ENCODE results near the gene ZNF227.
A peak's percentile ranks its signal among the peaks of the same experiment; 100 is the strongest.
"Not testable (repeated sequence)": the region's sequence is repeated elsewhere in the genome, so short reads cannot be mapped to it uniquely, and the experiment has no call there.

The ZNF227 gene

DNA sequence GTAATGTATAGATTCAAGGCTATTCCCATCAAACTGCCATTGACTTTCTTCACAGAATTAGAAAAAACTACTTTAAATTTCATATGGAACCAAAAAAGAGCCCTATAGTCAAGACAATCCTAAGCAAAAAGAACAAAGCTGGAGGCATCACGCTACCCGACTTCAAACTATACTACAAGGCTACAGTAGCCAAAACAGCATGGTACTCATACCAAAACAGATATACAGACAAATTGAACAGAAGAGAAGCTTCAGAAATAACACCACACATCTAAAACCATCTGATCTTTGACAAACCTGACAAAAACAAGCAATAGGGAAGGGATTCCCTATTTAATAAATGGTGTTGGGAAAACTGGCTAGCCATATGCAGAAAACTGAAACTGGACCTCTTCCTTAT lies 40.0 kb downstream of the ZNF227 start:
- DNase-seq (ENCODE audit: low read depth), result not testable (repeated sequence)

DNA sequence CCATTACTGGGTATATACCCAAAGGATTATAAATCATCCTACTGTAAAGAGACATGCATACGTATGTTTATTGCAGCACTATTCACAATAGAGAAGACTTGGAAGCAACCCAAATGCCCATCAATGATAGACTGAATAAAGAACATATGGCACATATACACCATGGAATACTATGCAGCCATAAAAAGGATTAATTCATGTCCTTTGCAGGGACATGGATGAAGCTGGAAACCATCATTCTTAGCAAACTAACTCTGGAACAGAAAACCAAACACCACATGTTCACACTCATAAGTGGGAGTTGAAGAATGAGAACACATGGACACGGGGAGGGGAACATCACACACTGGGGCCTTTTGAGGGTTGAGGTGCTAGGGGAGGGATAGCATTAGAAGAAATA lies 41.1 kb downstream of the ZNF227 start:
- DNase-seq (ENCODE audit: low read depth), result not testable (repeated sequence)

GRCh38 chr19:44254496-44254895 lies 42.2 kb downstream of the ZNF227 start:
- no peak for DNase-seq (ENCODE audit: low read depth)

DNA sequence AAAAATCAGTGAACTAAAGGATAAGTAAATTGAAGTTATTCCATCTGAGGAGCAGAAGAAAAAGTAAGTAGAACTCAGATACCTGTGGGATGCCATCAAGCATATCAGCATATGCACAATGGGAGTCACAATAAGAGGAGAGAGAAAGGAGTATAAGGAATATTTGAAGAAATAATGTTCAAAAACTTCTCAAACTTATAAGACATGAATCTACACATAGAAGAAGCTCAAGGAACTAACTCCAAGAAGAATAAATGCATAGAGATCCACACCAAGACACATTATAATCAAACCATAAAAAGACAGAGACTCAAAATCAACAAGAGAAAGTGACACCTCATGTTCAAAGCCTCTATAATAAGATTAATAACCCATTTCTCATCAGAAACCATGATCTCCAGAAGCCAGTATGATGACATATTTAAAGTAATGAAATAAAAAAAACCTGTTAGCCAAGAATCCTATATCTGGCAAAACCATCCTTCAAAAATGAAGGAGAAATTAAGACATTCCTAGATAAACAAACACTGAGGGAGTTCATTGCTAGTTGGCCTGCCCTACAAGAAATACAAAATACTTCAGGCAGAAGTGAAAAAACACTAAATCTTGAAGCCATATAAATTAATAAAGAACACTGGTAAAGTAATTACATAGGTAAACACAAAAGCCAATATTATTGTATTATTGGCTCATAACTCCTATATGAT lies 43.5 kb downstream of the ZNF227 start:
- no peak for DNase-seq (ENCODE audit: low read depth)

- no peak for DNase-seq (ENCODE audit: low read depth)
Measured at GRCh38 chr19:44258136-44258535, 45.8 kb downstream of the ZNF227 start.

DNA sequence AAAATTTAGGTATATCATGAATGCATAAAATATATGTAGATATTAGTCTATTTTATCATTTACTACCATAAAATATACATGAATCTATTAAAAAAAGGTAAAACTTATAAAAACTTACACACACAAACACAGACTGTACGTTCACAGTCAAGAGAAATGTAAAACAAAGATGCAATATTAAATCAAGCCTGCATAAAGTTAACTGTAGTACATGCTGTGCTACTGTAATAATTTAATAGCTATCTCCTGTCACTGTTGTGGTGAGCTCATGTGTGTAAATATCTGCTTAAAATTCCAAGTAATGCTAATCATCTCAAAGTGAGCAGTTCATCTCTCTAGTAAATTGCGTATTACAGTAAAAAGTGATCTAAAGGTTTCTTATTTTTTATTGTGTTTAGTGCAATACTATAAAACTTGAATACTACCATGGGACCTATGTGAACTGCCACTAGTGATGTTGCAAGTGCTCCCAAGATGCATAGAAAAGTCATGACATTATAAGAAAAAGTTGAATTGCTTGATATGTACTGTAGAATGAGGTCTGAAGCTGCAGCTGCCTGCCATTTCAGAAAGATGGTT lies 46.6 kb downstream of the ZNF227 start:
- DNase-seq (ENCODE audit: low read depth), result no peak

GRCh38 chr19:44260343-44260681 lies 48.0 kb downstream of the ZNF227 start:
- no peak for DNase-seq (ENCODE audit: low read depth)

- no peak for DNase-seq (ENCODE audit: low read depth)
Measured at GRCh38 chr19:44260695-44261446, 48.5 kb downstream of the ZNF227 start.

- DNase-seq (ENCODE audit: low read depth), result no peak
Measured at GRCh38 chr19:44277331-44277730, 65.0 kb downstream of the ZNF227 start.

DNA sequence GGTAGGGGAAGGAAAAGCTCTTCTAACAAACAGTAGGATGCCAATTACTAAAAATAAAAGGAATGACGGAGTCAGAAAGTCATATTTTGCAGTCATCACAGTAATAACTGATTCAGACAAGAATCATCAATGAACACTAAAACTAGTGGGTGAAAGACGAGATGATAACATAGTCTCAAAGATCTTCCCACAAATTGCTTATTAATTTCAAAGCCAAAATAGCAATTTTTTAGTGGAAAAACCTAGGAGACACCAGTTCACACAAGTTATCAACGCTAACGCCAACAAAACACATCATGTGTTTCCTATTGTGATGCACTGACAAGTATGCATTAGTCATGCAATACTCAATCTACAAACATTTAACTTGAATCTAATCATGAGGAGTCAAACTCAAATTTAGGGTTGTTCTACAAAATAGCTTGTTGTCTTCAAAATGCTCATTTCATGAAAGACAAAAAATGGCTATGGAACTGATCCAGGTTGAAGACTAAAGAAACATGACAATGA lies 65.9 kb downstream of the ZNF227 start:
- DNase-seq (ENCODE audit: low read depth), result peak; percentile 27

DNA sequence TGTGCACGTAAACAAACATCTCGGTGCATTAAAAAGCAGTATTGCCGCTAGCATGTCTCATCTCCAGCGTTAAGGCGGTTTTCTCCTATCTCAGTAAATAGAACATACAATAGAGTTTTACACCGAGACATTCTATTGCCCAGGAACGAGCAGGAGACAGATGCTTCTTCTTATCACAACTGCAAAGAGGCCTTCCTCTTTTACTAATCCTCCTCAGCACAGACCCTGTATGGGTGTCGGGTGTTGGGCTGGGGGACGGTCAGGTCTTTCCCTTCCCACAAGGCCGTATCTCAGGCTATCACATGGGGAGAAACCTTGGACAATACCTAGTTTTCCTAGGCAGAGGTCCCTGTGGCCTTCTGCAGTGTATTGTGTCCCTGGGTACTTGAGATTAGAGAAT lies 68.6 kb downstream of the ZNF227 start:
- DNase-seq (ENCODE audit: low read depth), result no peak

- no peak for DNase-seq (ENCODE audit: low read depth)
Measured at GRCh38 chr19:44282846-44283245, 70.5 kb downstream of the ZNF227 start.

- DNase-seq (ENCODE audit: low read depth), result no peak
Measured at GRCh38 chr19:44284968-44285367, 72.6 kb downstream of the ZNF227 start.
